Heart right ventricle (tissue), 16 donors: ENCODE data around the gene PPFIA2. TPM values are rescaled to one million over a fixed set of nuclear protein-coding genes. Genes with fewer than 3 reads are reported as not detected.

ENCODE experiments used
- ATAC-seq, 8 donors: fragments of 200-7000 bp; cut with Tn5 transposase; one replicate each; pipeline ENCODE4 v1.9.1; 2020; ENCODE audit warnings: mild to moderate bottlenecking in 8 of 8, moderate library complexity in 8 of 8, moderate number of reproducible peaks in 1 of 8
- DNase-seq, 2 donors: peaks; one replicate each; pipeline ENCODE4 v3.0.0-alpha.2; 2020
- H3K27ac ChIP-seq, 10 donors: fragments of 200-600 bp; sonication (generic) in 2 of 10; one replicate each; pipeline versions ENCODE4 v1.5.0 to v1.8.0; 2020 to 2022; ENCODE audit warnings: mild to moderate bottlenecking in 3 of 10
- H3K27me3 ChIP-seq, 7 donors: fragments of 200-600 bp; one replicate each; pipeline ENCODE4 v1.8.0; 2021 to 2022; ENCODE audit warnings: mild to moderate bottlenecking in 2 of 7
- H3K36me3 ChIP-seq, 9 donors: fragments of 200-600 bp; sonication (generic) in 1 of 9; one replicate each; pipeline versions ENCODE4 v1.5.0 to v1.8.0; 2020 to 2022; ENCODE audit warnings: mild to moderate bottlenecking in 2 of 9
- H3K4me1 ChIP-seq, 9 donors: fragments of 200-600 bp; sonication (generic) in 1 of 9; one replicate each; pipeline versions ENCODE4 v1.5.0 to v1.8.0; 2020 to 2022; ENCODE audit warnings: mild to moderate bottlenecking in 4 of 9
- H3K4me3 ChIP-seq, 10 donors: fragments of 200-600 bp; sonication (generic) in 2 of 10; one replicate each; pipeline versions ENCODE4 v1.5.0 to v1.8.0; 2020 to 2022; ENCODE audit warnings: mild to moderate bottlenecking in 7 of 10, moderate library complexity in 2 of 10
- H3K9me3 ChIP-seq, 11 donors: fragments of 200-600 bp in 10 of 11; sonication (generic) in 2 of 11; one replicate each; pipeline versions ENCODE4 v1.5.0 to v1.8.0; 2013 to 2022; ENCODE audit warnings: mild to moderate bottlenecking in 2 of 11, control low read depth in 1 of 11, moderate library complexity in 1 of 11
- CTCF ChIP-seq, 9 donors: fragments of 200-600 bp; sonication (generic) in 2 of 9; IDR thresholded peaks; one replicate each; pipeline versions ENCODE4 v1.5.0 to v1.8.0; 2021 to 2022; ENCODE audit warnings: antibody characterized with exemption in 9 of 9, mild to moderate bottlenecking in 5 of 9, moderate library complexity in 1 of 9
- WGBS, 2 donors: extraction: QIAGEN DNeasy Blood & Tissue Kit; methylation state at CpG; one replicate each; pipeline ENCODE4 v1.1.7; 2013; ENCODE audit warnings: inconsistent platforms in 1 of 2; 5-methylcytosine and 5-hydroxymethylcytosine counted together
- intact Hi-C, 10 donors: fragments of 100-400 bp; cut with DNase I; formaldehyde crosslinking; loops; one replicate each; pipeline versions ENCODE4 v1.11.1 to v1.14.2; 2022
- polyA plus RNA-seq, 2 donors: library from polyadenylated mRNA; stranded (reverse); fragments of 200-250 nt; gene quantifications; one replicate each; pipeline ENCODE4 v1.2.3, GENCODE V29; 2013
- total RNA-seq, 10 donors: library from RNA; stranded (reverse); fragmentation: NEBNext Ultra II Directional in 3 of 10; extraction: Animal tissue kit (Norgen Biotek cat#: 25700) in 3 of 10; gene quantifications; one replicate each; pipeline versions ENCODE4 v1.2.1 to v1.2.4, GENCODE V29; 2021 to 2023
- donor health status: Arrhythmogenic right ventricular cardiomyopathy.
- donor health status: ischemic (EF 13 %, LVEDD 7.1; RV severe dilation, severe dysfunction).
- donor health status: healthy with polysubstance abuse.
- donor health status: DM: no; HTN: yes; CAD: no.
- donor health status: DM: no; HTN: no; CAD: no.
- donor health status: ischemic (EF 25% LVEDD 6.9; RV normal size, moderate dysfunction).
- donor health status: ischemic (EF 25% LVEDD 5.7; RV mildly dilated, moderate dysfunction).
- donor health status: healthy.
- donor health status: DM: yes; HTN: yes; CAD: no.
- donor health status: Ischemic cardiomyopathy.
- donor health status: ischemic (EF 35%, LVEDD 5.7; RV mildly dilated, moderate dysfunction).
- donor health status: nonischemic (EF 11% LVEDD 7.7; RV severe dilation, severe dysfunction).
- donor health status: DM: yes; HTN: yes; CAD: no.
- donor health status: PGD.
- donor health status: ischemic (EF 29% LVEDD 5.4; RV normal size, mild dysfunction).
- donor health status: nonischemic (EF 23%, LVEDD 6.1; RV moderate dilation, normal function).

PPFIA2 gene
- total and polyA plus RNA-seq, 12 donors = 0.15 to 1.3 (median 0.52) TPM; not detected in 1

GRCh38 chr12:81610955-81611889, 147.9 kb downstream of the PPFIA2 start:
- TF ChIP-seq CTCF (IDR thresholded peaks at IDR 0.05) = peak in 6 of 9 donors; percentile 4 to 29 (median 26)
- no peaks in the 10 kb centered on the region for H3K4me1 ChIP-seq
- H3K9me3 ChIP-seq = no peaks in the 10 kb centered on the region
- DNase-seq = no peak
- peak in 1 of 8 donors; percentile 50 for ATAC-seq
- no peak overlapping the region for H3K4me3 ChIP-seq
- H3K27ac ChIP-seq = no peak overlapping the region
- intact Hi-C loops = no loop called here
- no peaks in the 10 kb centered on the region for H3K27me3 ChIP-seq
- 78 to 85% methylated on average over 18 of the region's 18 CpGs for WGBS, 2 donors
- H3K36me3 ChIP-seq = no peaks in the 10 kb centered on the region

- TF ChIP-seq CTCF (IDR thresholded peaks at IDR 0.05) = no peak
- Histone ChIP-seq H3K27ac (no peak overlapping the region), H3K4me1 (no peaks in the 10 kb centered on the region), H3K4me3 (no peak overlapping the region), H3K27me3 (no peaks in the 10 kb centered on the region), H3K36me3 (no peaks in the 10 kb centered on the region), H3K9me3 (no peaks in the 10 kb centered on the region)
- intact Hi-C loops = loop anchor here in 1 of 10 donors (10.0 kb wide), 1 partner anchor 63 kb away; no protein-coding TSS in a partner anchor
- no peak for ATAC-seq
- 56 to 60% methylated on average over 7 of the region's 7 CpGs for WGBS, 2 donors
- DNase-seq = no peak
Measured at GRCh38 chr12:81597928-81598604, 161.1 kb downstream of the PPFIA2 start.

- ATAC-seq = no peak
Measured at GRCh38 chr12:81596558-81596957, 162.6 kb downstream of the PPFIA2 start.

More at GRCh38 chr12:81596558-81596957, 162.6 kb downstream of the PPFIA2 start:
- no peaks in the 10 kb centered on the region for H3K36me3 ChIP-seq
- no peaks in the 10 kb centered on the region for H3K27me3 ChIP-seq
- intact Hi-C loops = loop anchor here in 1 of 10 donors (10.0 kb wide), 1 partner anchor 62 kb away; no protein-coding TSS in a partner anchor
- no peak for DNase-seq
- TF ChIP-seq CTCF (IDR thresholded peaks at IDR 0.05) = no peak
- no peaks in the 10 kb centered on the region for H3K4me1 ChIP-seq
- WGBS, 2 donors = 43 to 45% methylated on average over 1 of the region's 1 CpG
- H3K27ac ChIP-seq = no peak overlapping the region
- H3K9me3 ChIP-seq = peaks cover 0 to 3% (median 0%) of the 10 kb centered on the region in 11 donors
- no peak overlapping the region for H3K4me3 ChIP-seq
